T1000 (cell line): ENCODE results near the gene C6orf89.
"Not testable (repeated sequence)": the region's sequence is repeated elsewhere in the genome, so short reads cannot be mapped to it uniquely, and the experiment has no call there.

ENCODE experiments used
- DNase-seq: peaks from one replicate; lab custom pipeline; 2025; ENCODE audit warnings: mixed read lengths; lab: John Stamatoyannopoulos, UW

The C6orf89 gene

GRCh38 chr6:36924131-36924530 lies 38.4 kb downstream of the C6orf89 start:
- DNase-seq = no peak

- no peak for DNase-seq
Measured at GRCh38 chr6:36924778-36925374, 39.1 kb downstream of the C6orf89 start.

GRCh38 chr6:36925809-36926208 lies 40.1 kb downstream of the C6orf89 start:
- DNase-seq = no peak

- DNase-seq = no peak
Measured at GRCh38 chr6:36926708-36927513, 41.2 kb downstream of the C6orf89 start.

- DNase-seq = no peak
Measured at GRCh38 chr6:36927691-36928546, 42.2 kb downstream of the C6orf89 start.

GRCh38 chr6:36928547-36928918 lies 42.8 kb downstream of the C6orf89 start:
- no peak for DNase-seq

- DNase-seq = no peak
Measured at GRCh38 chr6:36929152-36929551, 43.4 kb downstream of the C6orf89 start.

- DNase-seq = no peak
Measured at GRCh38 chr6:36929607-36930006, 43.9 kb downstream of the C6orf89 start.

- DNase-seq = no peak
Measured at GRCh38 chr6:36930483-36930882, 44.7 kb downstream of the C6orf89 start.

GRCh38 chr6:36933102-36933501 lies 47.4 kb downstream of the C6orf89 start:
- no peak for DNase-seq

GRCh38 chr6:36933519-36933918 lies 47.8 kb downstream of the C6orf89 start:
- DNase-seq = no peak

GRCh38 chr6:36934901-36935300 lies 49.1 kb downstream of the C6orf89 start:
- DNase-seq = no peak

GRCh38 chr6:36936824-36937223 lies 51.1 kb downstream of the C6orf89 start:
- DNase-seq = no peak

- no peak for DNase-seq
Measured at GRCh38 chr6:36937896-36938295, 52.1 kb downstream of the C6orf89 start.

- DNase-seq = peak; percentile 53
Measured at GRCh38 chr6:36938536-36938935, 52.8 kb downstream of the C6orf89 start.

- not testable (repeated sequence) for DNase-seq
Measured at GRCh38 chr6:36939005-36939404, 53.3 kb downstream of the C6orf89 start.

GRCh38 chr6:36940027-36940426 lies 54.3 kb downstream of the C6orf89 start:
- DNase-seq = no peak

- not testable (repeated sequence) for DNase-seq
Measured at GRCh38 chr6:36941561-36941960, 55.8 kb downstream of the C6orf89 start.

- not testable (repeated sequence) for DNase-seq
Measured at GRCh38 chr6:36942329-36942728, 56.6 kb downstream of the C6orf89 start.

GRCh38 chr6:36944650-36945049 lies 58.9 kb downstream of the C6orf89 start:
- DNase-seq = no peak

- no peak for DNase-seq
Measured at GRCh38 chr6:36945301-36945700, 59.5 kb downstream of the C6orf89 start.

GRCh38 chr6:36946526-36946925 lies 60.8 kb downstream of the C6orf89 start:
- no peak for DNase-seq
